ENCODE data around the gene MRGPRX2.

MRGPRX2 gene

DNA sequence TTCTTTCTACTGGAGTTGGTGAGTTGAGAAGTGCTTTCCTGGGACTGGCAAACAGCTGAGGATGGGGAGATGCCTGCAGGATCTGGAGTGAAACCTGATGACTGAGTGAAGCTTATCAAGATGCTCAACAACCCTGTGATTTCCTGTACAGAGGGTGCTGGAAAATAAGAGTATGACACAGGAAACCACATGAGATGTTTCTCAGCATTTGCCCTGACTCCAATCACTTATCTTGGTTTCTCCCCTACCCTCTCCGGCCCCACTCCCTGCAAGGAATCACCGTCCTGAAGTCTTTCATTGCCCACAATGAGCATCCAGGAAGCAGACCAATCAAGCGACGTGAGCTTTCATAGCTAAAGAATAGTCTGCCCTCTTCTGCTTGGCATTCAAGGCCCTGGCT lies at the start of gene MRGPRX2:
MRGPRX2 (minus strand) TSS at position 89 of the 400 bp plus-strand sequence. CDS start 4,315 bp downstream, outside the sequence.
- H3K4me3 ChIP-seq (ENCODE audit: control insufficient read depth, low read depth, low read length): no peak within 1 kb of the TSS
- TF ChIP-seq CTCF (IDR thresholded peaks at IDR 0.05; ENCODE audit: control insufficient read depth, insufficient read depth, low read depth, low read length, missing control alignments): no peak
- DNase-seq (ENCODE audit: low read depth): no peak

DNA sequence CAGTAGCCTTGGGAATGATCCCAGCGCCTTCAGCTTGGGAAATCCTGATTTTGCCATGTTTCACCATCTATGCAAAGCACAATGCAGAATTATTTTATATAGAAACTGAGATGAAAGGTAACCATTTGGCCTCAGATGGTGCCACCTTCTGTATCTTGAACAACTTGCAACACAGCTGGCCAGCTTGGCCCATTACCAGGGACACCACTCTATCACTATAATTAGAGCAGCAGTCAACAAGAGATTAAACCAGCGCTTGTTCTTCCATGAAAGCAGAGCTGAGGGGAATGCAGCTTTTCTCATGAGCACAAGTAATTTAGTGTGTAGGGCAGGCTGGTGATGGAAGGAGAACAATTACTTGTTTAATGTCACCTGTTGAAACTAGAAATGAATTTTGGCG lies 49.8 kb upstream of the MRGPRX2 start:
- no peak overlapping the region for H3K4me3 ChIP-seq (ENCODE audit: control insufficient read depth, low read depth, low read length)
- DNase-seq (ENCODE audit: low read depth): no peak
- TF ChIP-seq CTCF (IDR thresholded peaks at IDR 0.05; ENCODE audit: control insufficient read depth, insufficient read depth, low read depth, low read length, missing control alignments): no peak

DNA sequence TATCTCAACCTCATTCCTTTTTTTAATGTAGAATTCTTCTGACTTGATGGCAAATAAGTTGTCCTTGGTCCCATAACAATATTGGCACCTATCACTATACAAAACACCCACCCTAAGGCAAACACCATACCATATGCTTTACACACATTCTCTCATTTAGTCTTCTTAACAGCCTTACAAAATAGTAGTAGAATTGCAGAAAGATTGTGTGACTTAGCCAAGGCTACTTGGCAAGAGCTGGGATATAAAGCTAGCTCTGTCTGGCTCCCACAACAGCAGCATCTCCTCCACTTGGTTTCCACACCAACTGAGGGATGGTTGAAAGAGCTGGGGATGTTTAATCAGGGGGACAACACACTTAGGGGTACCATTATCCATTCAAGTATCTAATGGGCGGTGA lies 46.6 kb upstream of the MRGPRX2 start:
- no peak for TF ChIP-seq CTCF (IDR thresholded peaks at IDR 0.05; ENCODE audit: control insufficient read depth, insufficient read depth, low read depth, low read length, missing control alignments)
- H3K4me3 ChIP-seq (ENCODE audit: control insufficient read depth, low read depth, low read length): no peak overlapping the region

GRCh38 chr11:19105011-19105410 lies 44.5 kb upstream of the MRGPRX2 start:
- no peak for DNase-seq (ENCODE audit: low read depth)
- TF ChIP-seq CTCF (IDR thresholded peaks at IDR 0.05; ENCODE audit: control insufficient read depth, insufficient read depth, low read depth, low read length, missing control alignments): no peak

More for the DNA sequence above, 46.6 kb upstream of the MRGPRX2 start:
- no peak for DNase-seq (ENCODE audit: low read depth)

DNA sequence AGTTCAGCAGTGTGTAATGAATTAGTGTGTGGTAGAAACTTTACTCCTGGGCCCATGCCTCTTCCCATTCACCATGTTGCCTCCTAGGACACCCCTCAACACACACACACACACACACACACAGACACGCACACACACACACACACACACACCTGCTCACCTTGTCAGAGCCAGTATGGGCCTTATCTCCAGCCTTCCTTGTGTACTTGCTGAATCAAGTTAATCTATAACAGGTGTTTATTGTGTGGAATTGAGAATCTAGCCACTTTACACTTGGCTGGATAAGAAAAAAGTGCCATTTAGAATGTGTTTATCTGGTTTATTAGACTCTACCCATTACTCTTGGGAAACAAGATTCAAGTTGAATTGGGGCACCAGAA lies 42.0 kb upstream of the MRGPRX2 start:
- H3K4me3 ChIP-seq (ENCODE audit: control insufficient read depth, low read depth, low read length): no peak overlapping the region
- DNase-seq (ENCODE audit: low read depth): no peak
- TF ChIP-seq CTCF (IDR thresholded peaks at IDR 0.05; ENCODE audit: control insufficient read depth, insufficient read depth, low read depth, low read length, missing control alignments): no peak

More at GRCh38 chr11:19105011-19105410, 44.5 kb upstream of the MRGPRX2 start:
- H3K4me3 ChIP-seq (ENCODE audit: control insufficient read depth, low read depth, low read length): no peak overlapping the region

- no peak for DNase-seq (ENCODE audit: low read depth)
- TF ChIP-seq CTCF (IDR thresholded peaks at IDR 0.05; ENCODE audit: control insufficient read depth, insufficient read depth, low read depth, low read length, missing control alignments): no peak
- no peak overlapping the region for H3K4me3 ChIP-seq (ENCODE audit: control insufficient read depth, low read depth, low read length)
Measured at GRCh38 chr11:19101796-19102520, 41.4 kb upstream of the MRGPRX2 start.
